Neural progenitor cell (in vitro differentiated cells): Measurements from ENCODE around the gene LTV1. TPM values are rescaled to one million over a fixed set of nuclear protein-coding genes. Genes with fewer than 3 reads are reported as not detected.

Source experiments
- DNase-seq: peaks from one replicate; pipeline ENCODE4 v3.0.0-alpha.2; 2016; ENCODE audit warnings: low spot score
- H2AFZ ChIP-seq: fragments of 200-600 bp; sonication (generic); replicated peaks from 2 replicates; pipeline ENCODE4 v1.6.1; 2016; ENCODE audit warnings: antibody characterized with exemption
- H3F3A ChIP-seq: fragments of 200-600 bp; sonication (generic); 2 replicates; pipeline ENCODE4 v1.6.1; 2016; ENCODE audit warnings: antibody characterized with exemption, low read depth
- H3K27ac ChIP-seq: fragments of 200-600 bp; sonication (generic); 2 replicates; pipeline ENCODE4 v1.5.1; 2016; ENCODE audit warnings: mild to moderate bottlenecking
- H3K27me3 ChIP-seq: fragments of 200-600 bp; sonication (generic); 2 replicates; pipeline ENCODE4 v1.6.1; 2016; ENCODE audit warnings: mild to moderate bottlenecking, moderate library complexity
- H3K36me3 ChIP-seq: fragments of 200-600 bp; sonication (generic); 2 replicates; pipeline ENCODE4 v1.5.1; 2016
- H3K4me1 ChIP-seq: fragments of 200-600 bp; sonication (generic); 2 replicates; pipeline ENCODE4 v1.6.1; 2016; ENCODE audit warnings: mixed run types
- H3K4me2 ChIP-seq: fragments of 200-600 bp; sonication (generic); 2 replicates; pipeline ENCODE4 v1.6.1; 2016
- H3K4me3 ChIP-seq: fragments of 200-600 bp; sonication (generic); 2 replicates; pipeline ENCODE4 v1.5.1; 2016
- H3K79me2 ChIP-seq: fragments of 200-600 bp; sonication (generic); 2 replicates; pipeline ENCODE4 v1.6.1; 2016; ENCODE audit warnings: low read depth
- H3K9ac ChIP-seq: fragments of 200-600 bp; sonication (generic); 2 replicates; pipeline ENCODE4 v1.6.1; 2016
- H3K9me3 ChIP-seq: fragments of 200-600 bp; sonication (generic); 2 replicates; pipeline ENCODE4 v1.5.1; 2016; ENCODE audit warnings: low read depth
- H4K20me1 ChIP-seq: fragments of 200-600 bp; sonication (generic); 2 replicates; pipeline ENCODE4 v1.6.1; 2016; ENCODE audit warnings: low read depth
- H3K27ac Mint-ChIP-seq: 3 replicates; pipeline ENCODE4 v1.8.0; 2021; ENCODE audit warnings: mixed read lengths
- H3K27me3 Mint-ChIP-seq: 2 replicates; pipeline ENCODE4 v1.8.0; 2022; ENCODE audit warnings: low read depth, mild to moderate bottlenecking, inconsistent platforms, moderate library complexity, mixed read lengths; ENCODE audit not compliant: insufficient read depth
- H3K36me3 Mint-ChIP-seq: 3 replicates; pipeline ENCODE4 v1.8.0; 2021; ENCODE audit warnings: mixed read lengths
- H3K4me1 Mint-ChIP-seq: 3 replicates; pipeline ENCODE4 v1.8.0; 2021; ENCODE audit warnings: mixed read lengths
- H3K4me3 Mint-ChIP-seq: 3 replicates; pipeline ENCODE4 v1.8.0; 2021; ENCODE audit warnings: mild to moderate bottlenecking, moderate library complexity, mixed read lengths
- H3K9me3 Mint-ChIP-seq: 3 replicates; pipeline ENCODE4 v1.8.0; 2020; ENCODE audit warnings: mixed read lengths
- EZH2 ChIP-seq: fragments of 200-600 bp; sonication (generic); IDR thresholded peaks from 2 replicates; pipeline ENCODE4 v1.6.1; 2017; ENCODE audit warnings: antibody characterized with exemption, mild to moderate bottlenecking, moderate library complexity
- EZH2phosphoT487 ChIP-seq: fragments of 200-600 bp; sonication (generic); IDR thresholded peaks from 2 replicates; pipeline ENCODE4 v1.6.1; 2017; ENCODE audit warnings: antibody characterized with exemption
- total RNA-seq: library from RNA; depleted of rRNA; stranded (reverse); fragments of >200 nt; gene quantifications from 2 replicates; pipeline ENCODE4 v1.2.3, GENCODE V29; 2015; ENCODE audit warnings: low replicate concordance
- TF ChIP-seq, protein P1 (sequence below): fragments of 200-600 bp; sonication (generic); IDR thresholded peaks from 2 replicates; pipeline ENCODE4 v1.5.1; 2017; ENCODE audit warnings: antibody characterized with exemption, mild to moderate bottlenecking

Gene LTV1
- total RNA-seq, 1 donor from 2014 or later: 36.0 TPM

DNA sequence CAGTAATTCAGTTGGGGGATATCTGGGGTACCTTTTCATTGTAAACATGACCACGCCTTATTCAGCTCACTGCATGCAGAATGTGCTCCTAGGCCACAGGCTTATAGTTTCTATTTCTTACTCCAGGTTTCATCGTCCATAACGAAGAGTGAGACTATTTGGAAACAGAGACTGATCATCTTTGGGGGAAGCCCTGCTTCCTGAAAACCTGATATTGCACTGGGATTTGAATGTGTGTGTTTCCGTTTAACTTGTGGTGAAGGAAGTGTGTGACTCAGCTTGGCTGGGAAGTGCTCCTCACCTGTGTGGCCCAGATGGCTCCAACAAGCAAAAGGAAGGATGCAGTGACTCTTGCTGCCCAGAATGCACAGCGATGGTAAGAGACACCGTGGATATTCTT lies 19.6 kb upstream of the LTV1 start:
- H3K27ac Mint-ChIP-seq: no peak overlapping the region

DNA sequence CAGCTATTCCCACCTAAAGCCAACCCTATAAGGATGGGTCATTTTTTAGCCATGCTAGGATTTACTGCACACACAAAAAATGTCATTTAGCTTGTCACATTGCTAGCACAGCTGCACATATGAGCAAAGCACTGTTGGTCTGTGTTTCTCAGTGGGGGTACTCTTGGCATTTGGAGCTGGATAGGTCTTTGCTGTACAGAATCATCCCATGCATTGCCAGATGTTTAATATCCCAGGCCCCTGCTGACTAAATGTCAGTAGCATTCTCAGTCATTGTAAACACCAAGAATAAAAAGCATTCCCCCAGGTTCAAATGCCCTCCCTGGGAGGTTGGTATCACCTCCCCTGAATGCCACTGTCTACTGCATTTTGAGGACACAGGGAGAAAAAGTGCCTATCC lies 14.6 kb upstream of the LTV1 start:
- no peak overlapping the region for H3K4me3 Mint-ChIP-seq
- no peak overlapping the region for H3K9ac ChIP-seq
- no peaks in the 10 kb centered on the region for H3K4me1 Mint-ChIP-seq
- H3K9me3 ChIP-seq: no peaks in the 10 kb centered on the region
- no peaks in the 10 kb centered on the region for H3K27me3 ChIP-seq
- no peaks in the 10 kb centered on the region for H3F3A ChIP-seq
- TF ChIP-seq EZH2phosphoT487 (no peak), EZH2 (no peak)
- TF ChIP-seq, protein P1, sequence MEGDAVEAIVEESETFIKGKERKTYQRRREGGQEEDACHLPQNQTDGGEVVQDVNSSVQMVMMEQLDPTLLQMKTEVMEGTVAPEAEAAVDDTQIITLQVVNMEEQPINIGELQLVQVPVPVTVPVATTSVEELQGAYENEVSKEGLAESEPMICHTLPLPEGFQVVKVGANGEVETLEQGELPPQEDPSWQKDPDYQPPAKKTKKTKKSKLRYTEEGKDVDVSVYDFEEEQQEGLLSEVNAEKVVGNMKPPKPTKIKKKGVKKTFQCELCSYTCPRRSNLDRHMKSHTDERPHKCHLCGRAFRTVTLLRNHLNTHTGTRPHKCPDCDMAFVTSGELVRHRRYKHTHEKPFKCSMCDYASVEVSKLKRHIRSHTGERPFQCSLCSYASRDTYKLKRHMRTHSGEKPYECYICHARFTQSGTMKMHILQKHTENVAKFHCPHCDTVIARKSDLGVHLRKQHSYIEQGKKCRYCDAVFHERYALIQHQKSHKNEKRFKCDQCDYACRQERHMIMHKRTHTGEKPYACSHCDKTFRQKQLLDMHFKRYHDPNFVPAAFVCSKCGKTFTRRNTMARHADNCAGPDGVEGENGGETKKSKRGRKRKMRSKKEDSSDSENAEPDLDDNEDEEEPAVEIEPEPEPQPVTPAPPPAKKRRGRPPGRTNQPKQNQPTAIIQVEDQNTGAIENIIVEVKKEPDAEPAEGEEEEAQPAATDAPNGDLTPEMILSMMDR: no peak
- H4K20me1 ChIP-seq: no peaks in the 10 kb centered on the region
- H2AFZ ChIP-seq: no peak overlapping the region
- H3K36me3 Mint-ChIP-seq: no peaks in the 10 kb centered on the region
- H3K27ac ChIP-seq: no peak overlapping the region
- H3K4me2 ChIP-seq: no peak overlapping the region
- H3K9me3 Mint-ChIP-seq: no peaks in the 10 kb centered on the region
- no peak overlapping the region for H3K4me3 ChIP-seq
- H3K79me2 ChIP-seq: no peaks in the 10 kb centered on the region
- no peaks in the 10 kb centered on the region for H3K4me1 ChIP-seq
- no peaks in the 10 kb centered on the region for H3K36me3 ChIP-seq
- H3K27me3 Mint-ChIP-seq: no peaks in the 10 kb centered on the region
- H3K27ac Mint-ChIP-seq: peak overlapping the region; percentile 46
- DNase-seq: no peak

More for the DNA sequence above, 19.6 kb upstream of the LTV1 start:
- no peaks in the 10 kb centered on the region for H3K36me3 Mint-ChIP-seq
- no peaks in the 10 kb centered on the region for H3K4me1 ChIP-seq
- H2AFZ ChIP-seq: no peak overlapping the region
- no peaks in the 10 kb centered on the region for H3K27me3 Mint-ChIP-seq
- H3K4me2 ChIP-seq: no peak overlapping the region
- H3F3A ChIP-seq: no peaks in the 10 kb centered on the region
- H3K79me2 ChIP-seq: no peaks in the 10 kb centered on the region
- TF ChIP-seq EZH2 (no peak), EZH2phosphoT487 (no peak)
- TF ChIP-seq, protein P1: no peak
- H3K4me3 ChIP-seq: no peak overlapping the region
- H4K20me1 ChIP-seq: no peaks in the 10 kb centered on the region
- H3K4me1 Mint-ChIP-seq: peaks cover 4% of the 10 kb centered on the region
- H3K27me3 ChIP-seq: no peaks in the 10 kb centered on the region
- no peaks in the 10 kb centered on the region for H3K9me3 ChIP-seq
- no peak overlapping the region for H3K4me3 Mint-ChIP-seq
- H3K9me3 Mint-ChIP-seq: no peaks in the 10 kb centered on the region
- no peaks in the 10 kb centered on the region for H3K36me3 ChIP-seq
- H3K27ac ChIP-seq: no peak overlapping the region
- no peak overlapping the region for H3K9ac ChIP-seq
- DNase-seq: no peak

DNA sequence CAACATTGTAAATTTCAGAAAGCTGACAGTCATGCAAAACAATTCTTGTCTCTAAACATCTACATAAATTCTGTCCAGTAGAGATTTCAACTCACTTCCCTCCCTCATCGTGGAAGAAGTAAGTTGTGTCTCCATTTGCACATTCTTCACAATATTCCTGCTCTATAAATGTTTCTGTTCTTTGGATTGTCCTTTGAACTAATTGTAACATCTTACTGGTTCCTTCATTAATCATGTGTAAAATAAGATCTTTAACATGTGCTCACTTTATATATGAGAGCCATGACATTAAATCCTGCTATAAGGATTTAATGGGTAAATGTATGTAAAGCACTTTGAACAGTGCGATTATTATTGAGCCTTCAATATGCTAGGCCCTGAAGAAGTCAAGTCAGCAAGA lies 7.0 kb upstream of the LTV1 start:
- Histone ChIP-seq H3K9ac (no peak overlapping the region), H3F3A (no peaks in the 10 kb centered on the region), H3K9me3 (no peaks in the 10 kb centered on the region), H2AFZ (no peak overlapping the region), H3K79me2 (no peaks in the 10 kb centered on the region), H3K4me3 (no peak overlapping the region), H3K4me2 (no peak overlapping the region), H3K36me3 (no peaks in the 10 kb centered on the region), H3K4me1 (no peaks in the 10 kb centered on the region), H3K27ac (no peak overlapping the region), H4K20me1 (no peaks in the 10 kb centered on the region), H3K27me3 (no peaks in the 10 kb centered on the region)
- Mint-ChIP-seq H3K27ac (no peak overlapping the region), H3K4me1 (peaks cover 2% of the 10 kb centered on the region), H3K4me3 (no peak overlapping the region), H3K36me3 (no peaks in the 10 kb centered on the region), H3K27me3 (no peaks in the 10 kb centered on the region), H3K9me3 (peaks cover 7% of the 10 kb centered on the region)
- TF ChIP-seq EZH2 (no peak), EZH2phosphoT487 (no peak)
- TF ChIP-seq, protein P1: no peak
- no peak for DNase-seq
